ENCODE results near the gene EIF4G2.

Gene EIF4G2

DNA sequence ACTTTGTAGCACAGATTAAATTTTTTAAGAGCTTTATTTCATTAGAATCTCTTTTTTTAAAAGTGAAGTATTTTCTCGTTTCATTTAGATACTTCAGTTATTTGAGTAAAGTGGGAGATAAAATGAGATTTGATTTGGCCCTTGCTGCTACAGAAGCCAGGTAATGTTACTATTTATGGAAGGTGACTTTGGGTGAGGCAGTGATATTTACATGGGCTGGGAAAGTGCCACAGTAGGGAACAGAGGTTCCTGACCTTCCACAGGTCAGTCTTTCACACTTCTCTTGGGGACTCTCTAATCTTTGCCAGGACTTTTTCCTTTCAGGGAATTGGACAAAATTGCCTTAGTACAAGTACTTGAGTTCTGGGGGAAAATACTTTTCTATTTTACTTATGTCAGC, 37.3 kb downstream of the EIF4G2 start:
- no peak for DNase-seq (ENCODE audit: low read depth)

DNA sequence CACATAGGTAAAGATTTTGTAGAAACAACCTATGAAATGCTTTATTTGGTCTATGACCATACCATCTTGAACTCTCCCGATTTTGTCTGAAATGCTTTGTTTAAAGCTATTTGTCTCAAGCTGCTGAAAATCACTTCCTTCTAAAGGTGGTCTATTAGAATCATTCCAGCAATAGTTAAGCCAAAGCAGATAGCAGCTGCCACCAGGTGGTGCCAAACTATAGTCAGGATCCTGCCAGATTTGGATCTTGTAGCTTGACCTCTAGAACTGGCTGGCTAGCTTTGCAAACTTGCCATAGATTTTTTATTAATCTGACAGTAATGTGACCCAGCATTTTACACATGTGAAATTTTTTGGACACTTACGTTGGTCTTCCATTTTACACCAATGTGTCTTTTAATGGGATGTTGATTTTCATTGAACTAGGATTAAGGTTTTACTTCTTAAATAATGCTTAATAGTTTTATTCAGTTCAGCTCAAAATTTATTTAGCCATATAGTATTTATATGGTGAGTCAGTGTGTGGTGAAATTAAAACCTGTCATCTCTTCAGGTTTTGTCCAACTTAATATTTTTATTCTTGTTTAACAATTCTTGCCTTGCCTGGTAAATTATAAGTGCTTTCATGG, 38.0 kb downstream of the EIF4G2 start:
- no peak for DNase-seq (ENCODE audit: low read depth)

DNA sequence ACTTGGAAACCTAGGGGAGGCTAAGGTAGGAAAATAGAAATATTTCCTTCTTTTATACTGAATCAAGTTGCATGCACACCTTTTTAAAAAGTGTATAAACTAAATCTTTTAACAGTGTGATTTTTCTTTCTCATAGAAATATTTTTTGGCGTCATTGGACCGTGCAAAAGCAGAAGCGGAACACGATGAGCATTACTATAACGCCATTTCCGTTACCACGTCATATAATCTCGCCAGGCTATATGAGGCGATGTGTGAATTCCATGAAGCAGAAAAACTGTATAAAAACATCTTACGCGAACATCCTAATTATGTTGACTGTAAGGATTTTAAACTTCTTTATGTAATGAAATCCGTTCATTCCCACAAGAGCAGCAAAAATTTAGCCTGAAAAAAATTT, 44.3 kb downstream of the EIF4G2 start:
- DNase-seq (ENCODE audit: low read depth) = no peak

DNA sequence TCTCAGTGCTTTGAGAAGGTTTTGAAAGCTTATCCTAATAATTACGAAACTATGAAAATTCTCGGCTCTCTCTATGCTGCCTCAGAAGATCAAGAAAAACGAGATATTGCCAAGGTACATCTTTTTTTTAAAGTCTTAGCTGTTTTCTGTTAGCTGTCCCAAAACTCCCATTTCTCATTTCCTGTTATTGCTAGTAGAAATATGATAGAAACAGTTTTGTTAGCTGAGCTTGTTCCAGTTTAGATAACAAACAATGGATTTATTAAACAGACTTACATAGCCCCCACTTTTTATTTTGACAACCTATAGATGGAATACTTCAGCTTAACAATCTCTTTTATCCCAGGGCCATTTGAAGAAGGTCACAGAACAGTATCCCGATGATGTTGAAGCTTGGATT, 45.0 kb downstream of the EIF4G2 start:
- DNase-seq (ENCODE audit: low read depth) = no peak

DNA sequence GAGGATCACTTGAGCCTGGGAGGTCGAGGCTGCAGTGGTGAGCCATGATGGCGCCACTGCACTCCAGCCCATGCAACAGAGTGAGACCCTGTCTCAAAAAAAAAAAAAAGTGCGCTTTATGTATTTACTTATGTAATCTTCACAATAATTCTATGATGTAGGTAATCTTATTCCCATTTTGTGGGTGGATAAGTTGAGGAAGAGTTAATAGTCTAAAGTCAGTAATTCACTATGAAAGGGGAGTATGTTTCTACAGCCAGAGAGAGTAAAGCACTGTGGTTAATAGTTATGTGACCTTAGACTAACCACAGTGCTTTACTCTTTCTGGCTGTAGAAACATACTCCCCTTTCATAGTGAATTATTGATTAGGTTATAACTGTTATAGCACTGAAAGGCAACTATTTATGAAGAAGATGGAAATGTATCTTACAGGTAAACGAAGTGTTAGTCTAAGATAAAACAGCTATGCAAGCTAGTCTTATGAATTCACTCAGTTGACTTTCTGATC, 45.8 kb downstream of the EIF4G2 start:
- DNase-seq (ENCODE audit: low read depth) = no peak

DNA sequence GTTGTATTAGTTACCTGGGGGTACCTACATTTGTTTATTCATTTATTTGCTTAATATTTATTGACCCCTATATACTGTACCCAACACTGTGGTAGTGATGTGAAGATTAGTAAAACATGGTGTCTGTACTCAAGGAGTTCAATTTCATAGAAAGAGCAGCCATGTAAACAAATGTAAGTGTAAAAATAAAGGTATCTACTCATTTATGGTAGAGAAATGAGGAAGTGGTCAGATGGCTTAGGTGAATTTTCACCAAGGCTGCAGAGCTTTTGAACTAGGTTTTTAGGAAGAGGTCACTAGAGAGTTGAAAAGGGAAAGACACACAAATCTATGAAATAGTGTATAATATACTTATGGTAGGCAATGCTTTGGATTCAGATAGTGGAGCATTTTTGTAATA, 46.5 kb downstream of the EIF4G2 start:
- no peak for DNase-seq (ENCODE audit: low read depth)

DNA sequence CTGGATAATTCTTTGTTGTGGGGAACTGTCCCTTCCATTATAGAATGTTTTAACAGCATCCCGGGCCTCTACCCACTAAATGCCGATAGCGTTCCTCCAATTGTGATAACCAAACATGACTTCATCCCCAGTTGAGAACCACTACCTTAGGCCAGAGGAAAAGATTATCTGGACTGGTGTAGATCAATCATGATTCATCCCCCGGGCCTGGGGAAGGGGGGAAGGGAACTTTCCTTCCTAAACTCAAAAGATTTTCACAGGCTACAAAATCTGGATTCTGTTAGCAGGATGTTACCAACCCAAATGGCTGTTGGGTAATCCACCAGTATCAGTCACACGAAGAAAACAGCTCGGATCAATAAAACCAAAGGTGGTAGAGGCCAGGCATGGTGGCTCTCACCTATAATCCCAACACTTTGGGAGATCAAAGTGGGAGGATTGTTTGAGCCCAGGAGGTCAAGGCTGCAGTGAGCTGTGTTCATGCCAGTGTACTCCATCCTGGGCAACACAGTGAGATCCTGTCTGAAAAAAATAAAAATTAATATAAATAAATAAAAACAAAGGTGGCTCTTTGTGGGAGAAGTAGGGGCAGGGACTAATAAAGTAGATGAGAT, 47.5 kb downstream of the EIF4G2 start:
- DNase-seq (ENCODE audit: low read depth) = no peak

DNA sequence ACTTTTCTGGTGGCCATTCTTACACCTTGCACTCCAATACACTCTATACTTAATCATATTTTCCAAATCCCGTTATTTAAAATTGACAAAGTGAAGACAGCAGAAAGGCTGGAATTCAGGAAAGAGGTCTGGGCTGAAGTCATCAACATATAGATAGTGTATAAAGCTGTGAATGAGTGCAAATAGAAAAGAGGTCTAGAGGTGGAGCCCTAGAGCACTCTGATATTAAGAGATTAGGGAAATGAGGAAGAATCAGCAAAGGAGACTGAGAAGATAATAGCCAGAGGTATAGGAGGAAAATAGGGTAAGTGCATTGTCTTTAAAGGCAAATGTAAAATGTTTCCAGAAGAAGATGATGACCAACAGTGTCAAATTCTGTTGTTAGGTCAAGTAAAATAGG, 49.8 kb downstream of the EIF4G2 start:
- DNase-seq (ENCODE audit: low read depth) = no peak

DNA sequence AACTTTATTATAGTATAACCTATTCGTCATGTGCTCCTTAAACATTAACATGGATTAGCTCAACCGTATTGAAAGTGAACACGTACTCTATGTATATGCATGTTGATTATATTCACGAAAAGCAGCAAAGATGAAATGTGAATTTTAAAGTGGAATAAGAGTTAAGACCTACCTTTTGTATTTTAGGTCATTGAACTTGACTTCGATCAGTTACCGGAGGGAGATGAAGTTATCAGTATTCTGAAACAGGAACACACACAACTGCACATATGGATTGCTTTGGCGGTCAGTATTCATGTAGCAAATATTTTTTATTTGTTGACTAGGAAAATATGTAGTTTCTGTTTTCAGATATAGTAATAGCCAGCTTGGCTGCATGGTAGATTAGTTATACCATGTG, 56.2 kb downstream of the EIF4G2 start:
- DNase-seq (ENCODE audit: low read depth) = no peak

DNA sequence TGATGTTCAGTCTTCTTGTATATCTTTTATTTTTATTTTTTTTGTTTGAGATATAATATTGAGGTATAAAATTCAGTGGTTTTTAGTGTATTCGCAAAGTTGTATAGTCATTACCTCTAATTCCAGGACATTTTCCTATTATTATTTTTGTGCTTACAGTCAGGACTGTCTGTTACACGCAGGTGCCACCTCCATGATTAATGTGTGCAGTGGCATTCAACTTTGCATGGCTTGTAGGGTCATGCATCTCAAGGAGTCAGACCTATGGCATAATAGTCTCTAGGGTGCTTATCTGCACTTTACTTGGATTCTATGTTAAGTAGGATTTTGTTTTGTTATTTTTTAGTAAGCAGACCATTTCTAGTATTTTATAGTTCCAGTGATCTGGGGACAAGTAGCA, 56.7 kb downstream of the EIF4G2 start:
- no peak for DNase-seq (ENCODE audit: low read depth)

DNA sequence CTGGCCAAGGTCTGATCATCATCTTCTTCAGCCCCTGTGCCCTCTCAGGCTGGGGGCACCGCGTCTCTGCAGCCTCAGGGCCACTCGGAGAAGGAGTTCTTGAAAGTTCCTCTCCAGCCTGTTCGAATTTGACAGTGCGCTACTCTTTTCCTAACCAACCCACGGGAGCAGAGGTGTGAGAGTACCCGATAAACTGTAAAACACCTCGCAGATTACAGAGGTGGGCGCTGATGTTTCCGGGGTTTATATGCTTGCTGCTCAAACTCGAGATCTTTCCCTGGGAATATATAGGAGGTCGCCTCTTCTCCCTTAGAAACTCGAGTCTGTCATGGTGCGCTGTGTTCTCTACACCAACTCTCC, 57.2 kb downstream of the EIF4G2 start:
- no peak for DNase-seq (ENCODE audit: low read depth)

DNA sequence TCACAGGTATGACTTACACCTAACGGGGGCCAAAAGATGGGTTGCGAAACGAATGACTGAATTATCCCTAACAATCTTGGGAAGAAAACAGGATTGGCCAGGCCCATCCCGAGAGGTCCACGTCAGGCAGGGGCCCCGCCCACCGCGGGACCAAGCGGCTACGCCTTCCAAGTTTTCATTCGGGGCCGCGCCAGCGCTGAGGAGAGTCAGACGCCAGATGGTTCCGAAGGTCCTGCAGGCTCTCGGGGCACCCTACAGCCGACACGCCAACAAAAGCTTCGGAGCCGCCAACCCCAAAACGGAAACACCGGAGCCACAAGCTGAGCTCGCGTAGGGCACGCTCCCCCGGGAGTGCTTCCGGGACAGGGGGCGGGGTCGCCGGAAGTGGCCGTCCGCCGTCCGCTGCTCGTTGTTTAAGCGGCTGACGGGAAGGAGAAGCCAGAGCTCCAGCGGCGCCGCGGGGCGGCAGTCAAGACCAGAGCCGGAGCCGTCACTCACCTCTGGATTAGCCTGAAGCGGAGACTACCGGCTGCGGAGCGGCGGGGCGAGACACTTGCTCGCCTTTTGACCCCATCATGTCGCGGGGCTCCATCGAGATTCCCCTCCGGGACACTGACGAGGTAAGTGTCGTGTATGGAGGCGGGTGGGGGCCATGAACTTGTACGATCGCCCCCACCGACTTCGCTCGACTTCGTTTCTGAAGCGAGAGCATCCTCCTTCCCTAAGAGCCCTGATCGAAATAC, 57.7 kb downstream of the EIF4G2 start, which contains the start of gene CTR9:
CTR9 (plus strand) TSS at position 409 of the 743 bp plus-strand sequence; CDS start at position 576, 167 bp downstream.
- DNase-seq (ENCODE audit: low read depth) = peak; percentile 84

DNA sequence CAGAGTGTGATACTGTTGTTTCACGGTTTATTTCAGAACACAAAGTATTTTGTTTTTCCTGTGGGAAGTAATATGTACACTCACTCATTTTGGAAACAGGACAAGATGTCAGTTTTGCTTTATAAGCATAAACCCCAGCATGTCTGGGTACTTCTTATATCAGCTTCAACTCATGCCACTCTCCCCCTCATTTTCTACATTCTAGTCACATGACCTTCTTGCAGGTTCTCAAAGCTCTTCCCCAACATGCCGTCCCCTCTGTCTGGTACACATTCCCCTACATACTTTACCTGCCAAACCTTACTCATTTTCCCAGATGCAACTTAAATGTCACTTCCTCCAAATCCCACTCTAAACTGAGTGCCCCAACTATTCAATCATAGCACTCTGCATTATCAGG, 59.2 kb downstream of the EIF4G2 start:
- no peak for DNase-seq (ENCODE audit: low read depth)

DNA sequence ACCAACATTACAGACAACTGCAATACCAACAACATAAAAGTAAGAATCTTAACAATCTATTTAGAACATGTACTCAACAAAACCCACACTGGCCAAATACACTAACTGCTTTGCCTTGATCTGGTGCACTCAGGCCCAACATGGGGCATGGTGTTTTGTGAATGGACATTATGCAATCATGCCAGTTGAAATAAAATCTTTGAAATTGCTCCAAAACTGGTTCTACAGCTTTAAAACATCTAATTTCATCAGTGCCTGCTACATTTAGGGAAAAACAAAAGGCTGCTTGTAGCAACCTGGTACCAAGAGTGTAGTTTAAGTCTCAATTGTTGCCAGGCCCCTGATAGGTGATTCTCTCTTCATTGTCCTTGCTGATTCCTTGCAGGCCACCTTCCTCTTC, 61.0 kb downstream of the EIF4G2 start:
- DNase-seq (ENCODE audit: low read depth) = no peak

Data from activated T-cell treated with anti-CD3 and anti-CD28 coated beads for 1 hour (primary cell).